Right ventricle myocardium superior (tissue), 1 donor: ENCODE data around the gene ZNF726. TPM values are rescaled to one million over a fixed set of nuclear protein-coding genes. Genes with fewer than 3 reads are reported as not detected.
"Not testable (repeated sequence)": the region's sequence is repeated elsewhere in the genome, so short reads cannot be mapped to it uniquely, and the experiment has no call there.

Experiments used
- ATAC-seq: fragments of 200-7000 bp; cut with Tn5 transposase; one replicate; pipeline ENCODE4 v1.9.1; 2020; ENCODE audit warnings: mild to moderate bottlenecking; ENCODE audit not compliant: poor library complexity
- DNase-seq: peaks from one replicate; pipeline ENCODE4 v3.0.0-alpha.2; 2020
- intact Hi-C: fragments of 100-400 bp; cut with DNase I; formaldehyde crosslinking; loops from one replicate; pipeline ENCODE4 v1.11.2; 2022
- total RNA-seq: library from RNA; stranded (reverse); fragmentation: NEBNext Ultra II Directional; extraction: Animal tissue kit (Norgen Biotek cat#: 25700); gene quantifications from one replicate; pipeline ENCODE4 v1.2.1, GENCODE V29; 2021
- donor health status: DM: no; HTN: yes; CAD: no; lungs with severe emphysema.

ZNF726 gene
- total RNA-seq, 1 donor from 2014 or later = 0.32 TPM

GRCh38 chr19:23925285-23925684 is 10.6 kb downstream of the ZNF726 start:
- intact Hi-C loops = no loop called here
- DNase-seq = no peak

GRCh38 chr19:23932878-23933277 is 18.2 kb downstream of the ZNF726 start:
- ATAC-seq (no peak), DNase-seq (no peak)
- intact Hi-C loops = no loop called here

More at GRCh38 chr19:23925285-23925684, 10.6 kb downstream of the ZNF726 start:
- ATAC-seq = no peak

DNA sequence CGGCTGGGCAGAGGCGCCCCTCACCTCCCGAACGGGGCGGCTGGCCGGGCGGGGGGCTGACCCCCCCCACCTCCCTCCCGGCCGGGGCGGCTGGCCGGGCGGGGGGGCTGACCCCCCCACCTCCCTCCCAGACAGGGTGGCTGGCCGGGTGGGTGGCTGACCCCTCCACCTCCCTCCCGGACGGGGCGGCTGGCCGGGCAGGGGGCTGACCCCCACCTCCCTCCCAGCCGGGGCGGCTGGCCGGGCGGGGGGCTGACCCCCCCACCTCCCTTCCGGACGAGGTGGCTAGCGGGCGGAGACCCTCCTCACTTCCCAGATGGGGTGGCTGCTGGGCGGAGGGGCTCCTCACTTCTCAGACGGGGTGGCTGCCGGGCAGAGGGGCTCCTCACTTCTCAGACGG is 22.3 kb downstream of the ZNF726 start:
- DNase-seq, intact Hi-C loops, ATAC-seq: not testable (repeated sequence)

DNA sequence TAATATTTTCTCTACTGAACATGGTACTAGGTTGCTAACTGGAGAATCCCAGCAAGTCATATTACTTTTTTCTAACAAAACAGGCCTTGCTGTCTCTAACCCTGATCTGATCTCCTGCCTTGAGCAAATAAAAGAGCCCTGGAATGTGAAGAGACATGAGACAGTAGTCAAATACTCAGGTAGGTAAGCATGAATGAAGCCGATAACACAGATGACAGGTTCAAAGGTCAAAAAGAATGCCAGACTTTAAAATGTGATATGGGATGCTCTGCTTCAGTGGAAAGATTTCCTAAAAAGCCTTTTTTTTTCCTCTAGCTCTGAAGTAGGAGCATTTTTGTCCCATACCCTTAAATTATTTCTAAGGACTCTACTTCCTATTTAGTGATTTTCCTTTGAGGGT is 28.7 kb downstream of the ZNF726 start:
- intact Hi-C loops = no loop called here
- ATAC-seq = no peak
- DNase-seq = no peak

DNA sequence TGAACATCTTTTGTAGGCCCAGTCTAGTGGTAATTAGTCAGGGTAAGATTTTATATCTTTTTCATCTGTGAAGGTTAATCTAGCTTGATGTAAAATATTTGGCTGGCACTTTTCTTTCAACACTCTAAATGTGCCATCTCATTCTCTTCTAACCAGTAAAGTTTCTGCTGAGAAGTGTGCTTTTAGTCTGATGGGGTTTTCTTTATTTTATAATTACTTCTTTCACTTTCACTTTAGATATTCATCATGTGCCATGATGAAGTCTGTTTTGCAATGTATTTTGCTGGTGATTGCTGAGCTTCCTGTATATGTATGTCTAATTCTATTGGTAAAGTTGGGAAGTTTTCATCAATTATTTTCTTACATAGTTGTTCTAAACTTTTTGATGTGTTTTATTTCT is 31.9 kb downstream of the ZNF726 start:
- intact Hi-C loops = no loop called here
- no peak for ATAC-seq

GRCh38 chr19:23949611-23950010 is 34.9 kb downstream of the ZNF726 start:
- ATAC-seq (no peak), DNase-seq (no peak)
- intact Hi-C loops = no loop called here

More for the DNA sequence above, 31.9 kb downstream of the ZNF726 start:
- DNase-seq = no peak

- intact Hi-C loops = no loop called here
- DNase-seq = no peak
- ATAC-seq = no peak
Observed at GRCh38 chr19:23956051-23956450, 41.4 kb downstream of the ZNF726 start.

DNA sequence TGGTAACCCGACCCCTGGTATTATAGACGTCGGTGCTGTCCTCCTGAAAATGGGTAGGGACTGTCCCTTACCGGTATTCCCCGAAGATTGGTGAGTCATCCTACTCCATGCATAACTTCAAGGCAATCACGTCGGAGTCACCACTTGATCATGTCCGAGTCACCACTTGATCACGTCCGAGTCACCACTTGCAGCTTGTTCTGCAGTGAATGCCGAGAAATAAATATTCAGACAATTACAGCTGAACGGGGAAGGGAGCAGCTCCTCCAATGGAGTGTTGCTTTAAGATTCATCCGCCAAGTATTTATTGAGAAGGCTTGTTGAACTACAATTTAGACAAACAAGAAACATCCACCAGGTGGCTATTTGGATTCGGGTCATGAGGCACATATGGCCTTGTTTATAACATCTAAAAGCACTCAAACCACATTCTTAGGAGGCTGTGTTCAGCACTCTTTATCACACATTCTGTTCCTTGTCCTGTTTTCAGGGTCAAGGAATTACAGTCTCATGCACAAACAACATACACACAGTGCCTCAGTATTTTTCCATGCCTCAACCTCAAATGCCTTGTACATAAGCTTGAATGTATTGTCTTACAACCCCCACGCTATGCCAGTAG is 43.1 kb downstream of the ZNF726 start:
- intact Hi-C loops = no loop called here
- DNase-seq (no peak), ATAC-seq (no peak)

GRCh38 chr19:23963396-23963795 is 48.7 kb downstream of the ZNF726 start:
- intact Hi-C loops = loop anchor here (10.0 kb wide), 1 partner anchor 89 kb away; no protein-coding TSS in a partner anchor

DNA sequence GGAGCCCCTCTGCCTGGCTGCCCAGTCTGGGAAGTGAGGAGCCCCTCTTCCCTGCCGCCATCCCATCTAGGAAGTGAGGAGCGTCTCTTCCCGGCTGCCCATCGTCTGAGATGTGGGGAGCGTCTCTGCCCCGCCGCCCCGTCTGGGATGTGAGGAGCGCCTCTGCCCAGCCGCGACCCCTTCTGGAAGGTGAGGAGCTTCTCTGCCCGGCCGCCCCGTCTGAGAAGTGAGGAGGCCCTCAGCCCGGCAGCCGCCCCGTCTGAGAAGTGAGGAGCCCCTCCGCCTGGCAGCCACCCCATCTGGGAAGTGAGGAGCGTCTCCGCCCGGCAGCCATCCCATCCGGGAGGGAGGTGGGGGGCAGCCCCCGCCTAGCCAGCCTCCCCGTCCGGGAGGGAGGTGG is 49.2 kb downstream of the ZNF726 start:
- DNase-seq, ATAC-seq: not testable (repeated sequence)
- intact Hi-C loops = loop anchor here (10.0 kb wide), 1 partner anchor 89 kb away; no protein-coding TSS in a partner anchor

More at GRCh38 chr19:23963396-23963795, 48.7 kb downstream of the ZNF726 start:
- ATAC-seq, DNase-seq: not testable (repeated sequence)

DNA sequence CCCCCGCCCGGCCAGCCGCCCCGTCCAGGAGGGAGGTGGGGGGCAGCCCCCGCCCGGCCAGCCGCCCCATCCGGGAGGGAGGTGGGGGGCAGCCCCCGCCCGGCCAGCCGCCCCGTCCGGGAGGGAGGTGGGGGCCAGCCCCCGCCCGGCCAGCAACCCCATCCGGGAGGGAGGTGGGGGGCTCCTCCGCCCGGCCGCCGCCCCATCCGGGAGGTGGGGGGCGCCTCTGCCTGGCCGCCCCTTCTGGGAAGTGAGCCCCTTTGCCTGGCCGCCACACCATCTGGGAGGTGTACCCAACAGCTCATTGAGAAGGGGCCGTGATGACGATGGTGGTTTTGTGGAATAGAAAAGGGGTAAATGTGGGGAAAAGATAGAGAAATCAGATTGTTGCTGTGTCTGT is 49.6 kb downstream of the ZNF726 start:
- not testable (repeated sequence) for DNase-seq, ATAC-seq
- intact Hi-C loops = loop anchor here (10.0 kb wide), 1 partner anchor 90 kb away; no protein-coding TSS in a partner anchor

- intact Hi-C loops = loop anchor here (10.0 kb wide), 1 partner anchor 95 kb away; no protein-coding TSS in a partner anchor
- ATAC-seq (no peak), DNase-seq (no peak)
Observed at GRCh38 chr19:23969630-23970029, 54.9 kb downstream of the ZNF726 start.

GRCh38 chr19:23971598-23971997 is 56.9 kb downstream of the ZNF726 start:
- DNase-seq (no peak), ATAC-seq (no peak)
- intact Hi-C loops = no loop called here

DNA sequence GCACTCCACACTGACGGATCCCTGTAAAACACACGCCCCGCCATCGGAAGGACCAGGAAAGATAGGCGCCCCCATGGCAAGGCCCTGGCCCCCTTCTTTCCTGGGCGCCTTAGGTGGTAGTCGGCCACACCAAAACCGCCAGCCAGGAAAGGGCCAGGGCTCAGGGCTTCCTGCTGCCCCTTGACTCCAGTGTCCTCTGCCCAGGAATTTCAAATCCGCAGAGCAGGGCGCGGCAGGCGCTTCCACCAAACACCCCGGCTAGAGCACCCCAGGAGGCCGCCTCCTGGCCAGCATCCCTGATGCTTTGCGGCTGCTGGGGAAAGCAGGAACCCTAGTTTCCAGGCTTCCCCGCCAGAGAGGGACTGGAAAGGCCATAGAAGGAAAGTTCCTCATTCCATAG is 57.5 kb downstream of the ZNF726 start:
- DNase-seq = no peak
- ATAC-seq = no peak
- intact Hi-C loops = no loop called here

DNA sequence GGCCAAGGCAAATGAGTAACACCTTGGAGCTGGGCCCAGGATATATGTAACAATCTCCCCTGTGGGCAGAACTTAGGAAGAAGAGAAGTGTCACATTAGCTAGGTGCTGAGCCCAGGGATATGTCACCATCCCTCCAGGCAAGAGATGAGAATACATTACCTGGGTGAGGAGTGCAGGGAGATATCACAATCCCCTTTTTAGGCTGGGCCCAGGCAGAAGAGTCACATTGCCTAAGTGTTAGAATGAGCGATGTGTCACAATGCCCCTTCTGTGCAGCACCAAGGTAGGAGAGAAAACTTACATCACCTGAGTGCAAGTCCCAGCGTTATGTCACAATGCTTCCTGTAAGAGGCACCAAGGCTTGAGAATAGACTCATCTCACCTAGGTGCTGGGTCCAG is 60.3 kb downstream of the ZNF726 start:
- intact Hi-C loops = no loop called here
- DNase-seq (no peak), ATAC-seq (no peak)

DNA sequence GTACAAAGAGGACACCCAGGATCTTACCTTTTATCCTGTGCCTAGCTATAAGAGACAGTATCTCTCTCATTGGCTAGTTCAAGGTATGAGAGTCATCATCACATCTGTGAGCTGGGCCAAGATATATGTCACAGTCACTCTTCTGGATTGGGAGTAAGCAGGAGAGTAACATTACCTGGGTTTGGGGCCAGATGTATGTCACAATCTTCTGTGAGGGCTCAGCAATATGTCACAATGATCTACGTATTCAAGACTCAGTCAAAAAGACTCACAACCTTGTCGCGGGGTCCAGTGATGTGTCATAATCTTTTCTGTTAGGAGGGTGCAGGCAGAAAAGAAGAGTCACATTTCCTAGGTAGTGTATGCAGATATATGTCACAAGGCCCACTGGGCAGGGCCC is 61.9 kb downstream of the ZNF726 start:
- ATAC-seq, intact Hi-C loops, DNase-seq: not testable (repeated sequence)

DNA sequence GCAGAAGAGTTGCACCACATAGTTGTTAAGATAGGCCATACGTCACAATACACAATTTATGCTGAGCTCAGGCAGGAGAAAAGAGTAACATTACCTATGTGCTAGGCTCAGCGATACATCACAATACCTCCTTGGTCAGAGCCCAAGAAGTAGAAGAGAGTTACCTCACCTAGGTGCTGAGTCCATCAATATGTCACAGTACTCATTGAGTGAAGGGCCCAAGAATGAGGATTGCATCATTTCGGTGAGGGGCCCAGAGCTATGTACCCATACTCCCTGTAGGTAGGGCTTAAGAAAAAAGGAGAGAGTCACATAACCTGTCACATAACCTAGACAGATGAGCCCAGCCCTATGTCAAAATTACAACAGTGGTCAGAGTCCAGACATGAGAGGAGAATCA is 62.6 kb downstream of the ZNF726 start:
- ATAC-seq, intact Hi-C loops: not testable (repeated sequence)

DNA sequence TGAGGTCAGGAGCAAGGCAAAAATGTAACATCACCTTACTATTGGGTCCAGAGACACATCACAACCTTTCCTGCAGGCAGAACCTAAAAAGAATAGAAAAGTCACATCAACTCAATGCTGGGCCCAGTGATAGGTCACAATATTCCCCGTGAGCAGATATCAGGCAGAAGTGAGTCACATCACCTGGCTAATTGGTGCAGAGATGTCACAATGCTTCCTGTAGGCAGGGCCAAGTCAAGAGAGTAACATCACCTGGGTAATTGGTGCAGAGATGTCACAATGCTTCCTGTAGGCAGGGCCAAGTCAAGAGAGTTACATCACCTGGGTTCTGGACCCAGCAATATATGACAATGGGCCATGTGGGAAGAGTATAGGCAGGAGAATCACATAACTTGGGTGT is 63.4 kb downstream of the ZNF726 start:
- no peak for ATAC-seq
- intact Hi-C loops = no loop called here
- no peak for DNase-seq

More for the DNA sequence above, 62.6 kb downstream of the ZNF726 start:
- not testable (repeated sequence) for DNase-seq

GRCh38 chr19:23980805-23981204 is 66.1 kb downstream of the ZNF726 start:
- DNase-seq (no peak), ATAC-seq (no peak)
- intact Hi-C loops = no loop called here

DNA sequence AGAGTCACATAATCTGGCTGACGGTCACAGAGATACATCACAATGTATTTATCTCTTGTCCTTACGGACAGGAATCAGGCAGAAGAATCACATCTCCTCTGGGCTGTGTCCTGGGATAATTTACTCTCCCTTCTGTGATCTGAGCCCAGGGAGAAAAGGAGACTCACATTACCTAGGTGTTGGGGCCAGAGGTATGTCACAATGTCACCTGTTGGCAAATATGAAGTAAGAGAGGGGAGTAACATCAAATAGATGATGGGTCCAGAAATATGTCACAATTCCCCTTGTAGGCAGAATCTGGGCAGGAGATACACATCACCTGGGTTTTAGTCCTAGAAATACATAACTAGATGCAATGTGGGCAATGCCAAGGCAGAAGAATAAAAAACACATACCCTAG is 67.2 kb downstream of the ZNF726 start:
- intact Hi-C loops = no loop called here
- ATAC-seq (no peak), DNase-seq (no peak)

DNA sequence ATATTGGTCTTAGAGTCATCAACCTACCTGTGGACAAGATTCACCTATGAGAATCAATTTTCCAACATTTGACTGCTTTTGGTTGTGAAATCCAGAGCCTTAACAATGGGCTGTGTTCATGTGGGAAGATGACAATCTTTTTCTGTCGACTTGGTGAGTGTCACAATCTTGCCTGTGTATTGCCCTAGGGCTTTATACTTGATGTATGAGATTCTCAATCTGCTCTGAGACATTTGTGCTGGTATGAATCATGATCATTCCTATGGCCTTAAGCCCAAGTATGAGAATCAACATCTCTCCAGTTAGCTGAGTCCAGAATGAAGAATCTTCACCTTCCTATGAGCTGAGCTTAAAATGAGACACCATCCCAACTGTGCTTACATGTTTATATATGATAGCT is 68.7 kb downstream of the ZNF726 start:
- ATAC-seq = no peak
- DNase-seq = no peak
- intact Hi-C loops = no loop called here
